K562 (cell line): ENCODE results near the gene SNX30. TPM values are rescaled to one million over a fixed set of nuclear protein-coding genes. Genes with fewer than 3 reads are reported as not detected.

ENCODE experiments used
- CBX8 ChIP-seq: fragments of 200-600 bp; sonication (generic); IDR thresholded peaks from 2 replicates; pipeline ENCODE4 v1.6.1; 2012; ENCODE audit warnings: borderline replicate concordance, mixed run types, low read depth, mild to moderate bottlenecking, moderate library complexity, mixed read lengths, low read length, control low read depth, inconsistent platforms; ENCODE audit not compliant: poor library complexity, severe bottlenecking; ENCODE audit errors: extremely low read depth
- ESRRB ChIP-seq: fragments of 250-450 bp; sonication (Bioruptor Pico); IDR thresholded peaks from 2 replicates; pipeline ENCODE4 v1.5.0; 2020; ENCODE audit warnings: mild to moderate bottlenecking, moderate library complexity, borderline replicate concordance
- ETS2 ChIP-seq: IDR thresholded peaks from 2 replicates; pipeline ENCODE4 v1.6.1; 2016; ENCODE audit warnings: borderline replicate concordance, missing genetic modification characterization, mild to moderate bottlenecking, moderate library complexity, missing compliant biosample characterization; ENCODE audit not compliant: poor library complexity, severe bottlenecking
- MTA2 ChIP-seq: fragments of 450-650 bp; IDR thresholded peaks from 2 replicates; pipeline ENCODE4 v1.6.1; 2016; ENCODE audit warnings: low read depth
- NFIX ChIP-seq: fragments of 250-450 bp; sonication (Bioruptor Pico); IDR thresholded peaks from 2 replicates; pipeline ENCODE4 v1.4.0; 2020; ENCODE audit warnings: low read depth, mild to moderate bottlenecking, moderate library complexity
- SAFB ChIP-seq: fragments of 200-400 bp; formaldehyde crosslinking; IDR thresholded peaks from 2 replicates; pipeline ENCODE4 v1.6.1; 2017; ENCODE audit warnings: low read depth, low read length, borderline replicate concordance
- SREBF2 ChIP-seq: sonication (generic); formaldehyde crosslinking; IDR thresholded peaks from 2 replicates; pipeline ENCODE4 v1.4.0; 2020; ENCODE audit warnings: mild to moderate bottlenecking, missing genetic modification reagents
- TGIF2 ChIP-seq: sonication (generic); formaldehyde crosslinking; IDR thresholded peaks from 2 replicates; pipeline ENCODE4 v1.8.1; 2022; ENCODE audit warnings: mild to moderate bottlenecking, missing genetic modification reagents, moderate library complexity
- XRCC5 ChIP-seq: fragments of 200-400 bp; formaldehyde crosslinking; IDR thresholded peaks from 2 replicates; pipeline ENCODE4 v1.6.1; 2017; ENCODE audit warnings: low read depth, mild to moderate bottlenecking, low read length
- polyA plus RNA-seq, 8 experiments: library from polyadenylated mRNA; depleted of rRNA in 4 of 8; stranded (reverse) in 5 of 8; unstranded in 3 of 8; fragments of >200 nt; fragmentation: Nextera tagmentation in 2 of 8; fragmentation: Illumina TruSeq in 1 of 8; extraction: Ambion mirVana in 2 of 8; extraction: Trizol in 1 of 8; gene quantifications; 2 replicates each; pipeline versions ENCODE4 v1.2.1 to v1.2.3, GENCODE V29; 2011 to 2014; ENCODE audit warnings: inconsistent platforms in 1 of 8, missing spikeins in 1 of 8
- total RNA-seq, 7 experiments: library from RNA; depleted of rRNA in 6 of 7; stranded (reverse); fragments of >200 nt in 6 of 7; fragmentation: Illumina TruSeq in 2 of 7; extraction: Trizol in 2 of 7; gene quantifications; 2 replicates each; pipeline versions ENCODE4 v1.2.1 to v1.2.3, GENCODE V29; 2011 to 2021; ENCODE audit warnings: low replicate concordance in 1 of 7
- TF ChIP-seq, protein P1 (sequence below), 2 experiments: IDR thresholded peaks in 1 of 2; conservative IDR thresholded peaks in 1 of 2; 2 replicates each; pipeline ENCODE4 v1.6.1; 2016; ENCODE audit warnings: low read depth in 2 of 2, mild to moderate bottlenecking in 1 of 2, missing compliant biosample characterization in 1 of 2, missing genetic modification characterization in 1 of 2, moderate library complexity in 1 of 2
- TF ChIP-seq, protein P2 (sequence below): sonication (generic); formaldehyde crosslinking; IDR thresholded peaks from 2 replicates; pipeline ENCODE4 v1.8.0; 2022; ENCODE audit warnings: mild to moderate bottlenecking, missing genetic modification reagents
- TF ChIP-seq, protein P3 (sequence below): fragments of 450-650 bp; IDR thresholded peaks from 2 replicates; pipeline ENCODE4 v1.6.1; 2017; ENCODE audit warnings: mild to moderate bottlenecking, moderate library complexity
- TF ChIP-seq, protein P4 (sequence below): fragments of 250-450 bp; sonication (Bioruptor Pico); IDR thresholded peaks from 2 replicates; pipeline ENCODE4 v1.9.0; 2021; ENCODE audit warnings: mild to moderate bottlenecking, inconsistent platforms
- TF ChIP-seq, protein P5 (sequence below): fragments of 450-650 bp; formaldehyde crosslinking; IDR thresholded peaks from 2 replicates; pipeline ENCODE4 v1.4.0; 2022; ENCODE audit warnings: mild to moderate bottlenecking, moderate library complexity
- TF ChIP-seq, protein P6 (sequence below): sonication (generic); formaldehyde crosslinking; IDR thresholded peaks from 2 replicates; pipeline ENCODE4 v1.9.0; 2022; ENCODE audit warnings: mild to moderate bottlenecking, missing genetic modification reagents

SNX30 gene
- total and polyA plus RNA-seq, 9 of the 15 experiments (the other 6 are each of a cell fraction or from before 2014, with no cell fraction given): 0.76 to 5.9 (median 3.3) TPM

DNA sequence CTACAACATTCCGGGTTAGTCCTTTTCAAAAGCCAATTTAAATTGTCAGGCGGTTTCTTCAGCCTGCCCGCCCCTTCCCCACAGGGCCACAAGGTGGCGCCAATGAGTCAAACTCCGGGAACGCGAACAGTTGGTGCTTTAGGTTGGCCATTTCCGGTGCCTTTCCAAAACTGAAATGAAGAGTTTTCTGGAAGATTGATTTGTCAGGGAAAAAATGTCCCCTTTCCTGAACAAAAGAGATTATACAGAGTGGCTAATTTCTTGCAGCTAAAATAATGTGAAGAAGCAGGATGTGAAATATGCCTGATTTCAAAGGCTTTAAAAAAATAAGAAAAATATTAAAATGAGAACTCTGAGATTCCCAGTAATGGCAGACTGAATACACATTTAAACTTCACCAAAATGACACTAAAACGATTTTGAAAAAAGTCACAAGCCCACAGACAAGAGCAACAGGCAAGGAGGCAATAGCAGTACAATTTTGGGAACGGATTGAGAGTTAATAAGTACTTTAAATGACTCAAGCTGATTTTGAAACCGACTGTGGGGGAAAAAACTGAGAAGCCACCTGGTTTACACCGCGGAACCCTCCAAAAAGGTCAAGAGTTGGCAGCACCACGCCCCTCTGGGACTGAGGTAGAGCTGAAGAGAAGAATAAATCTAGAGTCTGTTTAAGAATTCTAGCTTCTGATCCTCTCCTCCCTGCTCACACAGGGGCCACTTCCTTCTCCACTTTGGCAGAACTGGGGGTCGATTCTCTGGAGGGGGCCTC is 94.4 kb downstream of the SNX30 start (continued):
- TF ChIP-seq, protein P1, sequence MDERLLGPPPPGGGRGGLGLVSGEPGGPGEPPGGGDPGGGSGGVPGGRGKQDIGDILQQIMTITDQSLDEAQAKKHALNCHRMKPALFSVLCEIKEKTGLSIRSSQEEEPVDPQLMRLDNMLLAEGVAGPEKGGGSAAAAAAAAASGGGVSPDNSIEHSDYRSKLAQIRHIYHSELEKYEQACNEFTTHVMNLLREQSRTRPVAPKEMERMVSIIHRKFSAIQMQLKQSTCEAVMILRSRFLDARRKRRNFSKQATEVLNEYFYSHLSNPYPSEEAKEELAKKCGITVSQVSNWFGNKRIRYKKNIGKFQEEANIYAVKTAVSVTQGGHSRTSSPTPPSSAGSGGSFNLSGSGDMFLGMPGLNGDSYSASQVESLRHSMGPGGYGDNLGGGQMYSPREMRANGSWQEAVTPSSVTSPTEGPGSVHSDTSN (CRISPR knock-in tag; IDR thresholded peaks at IDR 0.05; ENCODE audit: low read depth): no peak
- TF ChIP-seq, protein P1 (tag; conservative IDR thresholded peaks at IDR 0.05; ENCODE audit: low read depth): no peak
- TF ChIP-seq XRCC5 (peak; percentile 63; the same call in 1 of the 2 replicates), SAFB (no peak), ESRRB (CRISPR knock-in tag) (no peak), ETS2 (tag) (no peak), MTA2 (no peak), CBX8 (no peak), NFIX (CRISPR knock-in tag) (no peak), TGIF2 (CRISPR knock-in tag) (no peak), SREBF2 (CRISPR knock-in tag) (no peak)
- TF ChIP-seq, protein P2, sequence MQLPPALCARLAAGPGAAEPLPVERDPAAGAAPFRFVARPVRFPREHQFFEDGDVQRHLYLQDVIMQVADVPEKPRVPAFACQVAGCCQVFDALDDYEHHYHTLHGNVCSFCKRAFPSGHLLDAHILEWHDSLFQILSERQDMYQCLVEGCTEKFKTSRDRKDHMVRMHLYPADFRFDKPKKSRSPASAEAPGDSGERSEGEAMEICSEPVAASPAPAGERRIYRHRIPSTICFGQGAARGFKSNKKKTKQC (CRISPR knock-in tag): no peak
- TF ChIP-seq, protein P3, sequence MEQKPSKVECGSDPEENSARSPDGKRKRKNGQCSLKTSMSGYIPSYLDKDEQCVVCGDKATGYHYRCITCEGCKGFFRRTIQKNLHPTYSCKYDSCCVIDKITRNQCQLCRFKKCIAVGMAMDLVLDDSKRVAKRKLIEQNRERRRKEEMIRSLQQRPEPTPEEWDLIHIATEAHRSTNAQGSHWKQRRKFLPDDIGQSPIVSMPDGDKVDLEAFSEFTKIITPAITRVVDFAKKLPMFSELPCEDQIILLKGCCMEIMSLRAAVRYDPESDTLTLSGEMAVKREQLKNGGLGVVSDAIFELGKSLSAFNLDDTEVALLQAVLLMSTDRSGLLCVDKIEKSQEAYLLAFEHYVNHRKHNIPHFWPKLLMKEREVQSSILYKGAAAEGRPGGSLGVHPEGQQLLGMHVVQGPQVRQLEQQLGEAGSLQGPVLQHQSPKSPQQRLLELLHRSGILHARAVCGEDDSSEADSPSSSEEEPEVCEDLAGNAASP: no peak
- TF ChIP-seq, protein P4, sequence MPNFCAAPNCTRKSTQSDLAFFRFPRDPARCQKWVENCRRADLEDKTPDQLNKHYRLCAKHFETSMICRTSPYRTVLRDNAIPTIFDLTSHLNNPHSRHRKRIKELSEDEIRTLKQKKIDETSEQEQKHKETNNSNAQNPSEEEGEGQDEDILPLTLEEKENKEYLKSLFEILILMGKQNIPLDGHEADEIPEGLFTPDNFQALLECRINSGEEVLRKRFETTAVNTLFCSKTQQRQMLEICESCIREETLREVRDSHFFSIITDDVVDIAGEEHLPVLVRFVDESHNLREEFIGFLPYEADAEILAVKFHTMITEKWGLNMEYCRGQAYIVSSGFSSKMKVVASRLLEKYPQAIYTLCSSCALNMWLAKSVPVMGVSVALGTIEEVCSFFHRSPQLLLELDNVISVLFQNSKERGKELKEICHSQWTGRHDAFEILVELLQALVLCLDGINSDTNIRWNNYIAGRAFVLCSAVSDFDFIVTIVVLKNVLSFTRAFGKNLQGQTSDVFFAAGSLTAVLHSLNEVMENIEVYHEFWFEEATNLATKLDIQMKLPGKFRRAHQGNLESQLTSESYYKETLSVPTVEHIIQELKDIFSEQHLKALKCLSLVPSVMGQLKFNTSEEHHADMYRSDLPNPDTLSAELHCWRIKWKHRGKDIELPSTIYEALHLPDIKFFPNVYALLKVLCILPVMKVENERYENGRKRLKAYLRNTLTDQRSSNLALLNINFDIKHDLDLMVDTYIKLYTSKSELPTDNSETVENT (CRISPR knock-in tag): no peak
- TF ChIP-seq, protein P5, sequence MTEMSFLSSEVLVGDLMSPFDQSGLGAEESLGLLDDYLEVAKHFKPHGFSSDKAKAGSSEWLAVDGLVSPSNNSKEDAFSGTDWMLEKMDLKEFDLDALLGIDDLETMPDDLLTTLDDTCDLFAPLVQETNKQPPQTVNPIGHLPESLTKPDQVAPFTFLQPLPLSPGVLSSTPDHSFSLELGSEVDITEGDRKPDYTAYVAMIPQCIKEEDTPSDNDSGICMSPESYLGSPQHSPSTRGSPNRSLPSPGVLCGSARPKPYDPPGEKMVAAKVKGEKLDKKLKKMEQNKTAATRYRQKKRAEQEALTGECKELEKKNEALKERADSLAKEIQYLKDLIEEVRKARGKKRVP (CRISPR knock-in tag): no peak
- TF ChIP-seq, protein P6, sequence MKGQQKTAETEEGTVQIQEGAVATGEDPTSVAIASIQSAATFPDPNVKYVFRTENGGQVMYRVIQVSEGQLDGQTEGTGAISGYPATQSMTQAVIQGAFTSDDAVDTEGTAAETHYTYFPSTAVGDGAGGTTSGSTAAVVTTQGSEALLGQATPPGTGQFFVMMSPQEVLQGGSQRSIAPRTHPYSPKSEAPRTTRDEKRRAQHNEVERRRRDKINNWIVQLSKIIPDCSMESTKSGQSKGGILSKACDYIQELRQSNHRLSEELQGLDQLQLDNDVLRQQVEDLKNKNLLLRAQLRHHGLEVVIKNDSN (CRISPR knock-in tag): no peak
